HepG2 (cell line): Measurements from ENCODE around the gene RIMBP2. TPM values are rescaled to one million over a fixed set of nuclear protein-coding genes. Genes with fewer than 3 reads are reported as not detected.

ENCODE experiments used
- ARNTL ChIP-seq: sonication (generic); formaldehyde crosslinking; IDR thresholded peaks from 2 replicates; pipeline ENCODE4 v1.4.0; 2020; ENCODE audit warnings: mild to moderate bottlenecking, missing genetic modification reagents
- CAMTA2 ChIP-seq: sonication (generic); formaldehyde crosslinking; IDR thresholded peaks from 2 replicates; pipeline ENCODE4 v1.4.0; 2020; ENCODE audit warnings: mild to moderate bottlenecking, missing genetic modification reagents, borderline replicate concordance
- CREB3 ChIP-seq: sonication (generic); formaldehyde crosslinking; IDR thresholded peaks from 2 replicates; pipeline ENCODE4 v1.5.0; 2020; ENCODE audit warnings: missing genetic modification reagents
- FOXC1 ChIP-seq: sonication (generic); formaldehyde crosslinking; IDR thresholded peaks from 2 replicates; pipeline ENCODE4 v1.8.0; 2022; ENCODE audit warnings: mild to moderate bottlenecking, missing genetic modification reagents, borderline replicate concordance
- MXI1 ChIP-seq: IDR thresholded peaks from 3 replicates; pipeline ENCODE4 v1.6.1; 2012; ENCODE audit warnings: low read depth, low read length, inconsistent platforms, borderline replicate concordance
- NFAT5 ChIP-seq: sonication (generic); formaldehyde crosslinking; IDR thresholded peaks from 2 replicates; pipeline ENCODE4 v1.4.0; 2020; ENCODE audit warnings: missing genetic modification reagents
- PHF21A ChIP-seq: sonication (generic); formaldehyde crosslinking; IDR thresholded peaks from 2 replicates; pipeline ENCODE4 v1.5.0; 2020; ENCODE audit warnings: mild to moderate bottlenecking, missing genetic modification reagents
- PRMT3 ChIP-seq: sonication (generic); formaldehyde crosslinking; IDR thresholded peaks from 2 replicates; pipeline ENCODE4 v1.8.1; 2022; ENCODE audit warnings: low read depth, mild to moderate bottlenecking, moderate library complexity, missing genetic modification reagents, borderline replicate concordance
- RARA ChIP-seq: IDR thresholded peaks from 2 replicates; pipeline ENCODE4 v1.6.1; 2016; ENCODE audit warnings: missing genetic modification reagents, missing compliant biosample characterization
- SIN3B ChIP-seq: fragments of 150-350 bp; IDR thresholded peaks from 2 replicates; pipeline ENCODE4 v1.6.1; 2014; ENCODE audit warnings: low read length
- ZNF256 ChIP-seq: sonication (generic); formaldehyde crosslinking; conservative IDR thresholded peaks from 2 replicates; pipeline ENCODE4 v1.4.0; 2020; ENCODE audit warnings: missing genetic modification reagents
- ZNF512B ChIP-seq: sonication (generic); formaldehyde crosslinking; IDR thresholded peaks from 2 replicates; pipeline ENCODE4 v1.5.1; 2020; ENCODE audit warnings: missing genetic modification reagents, mild to moderate bottlenecking, borderline replicate concordance
- ZNF703 ChIP-seq: sonication (generic); formaldehyde crosslinking; IDR thresholded peaks from 2 replicates; pipeline ENCODE4 v1.5.1; 2020; ENCODE audit warnings: missing genetic modification reagents, mild to moderate bottlenecking, moderate library complexity, borderline replicate concordance
- ZNF740 ChIP-seq: sonication (generic); formaldehyde crosslinking; IDR thresholded peaks from 2 replicates; pipeline ENCODE4 v1.4.0; 2020; ENCODE audit warnings: missing genetic modification reagents
- polyA plus RNA-seq, 8 experiments: library from polyadenylated mRNA; depleted of rRNA in 3 of 8; stranded (reverse) in 7 of 8; unstranded in 1 of 8; fragments of >200 nt; fragmentation: Illumina TruSeq in 4 of 8; extraction: Trizol in 4 of 8; gene quantifications; 2 replicates each; pipeline versions ENCODE4 v1.2.1 to v1.2.3, GENCODE V29; 2011 to 2016; ENCODE audit warnings: low read depth in 4 of 8, missing spikeins in 1 of 8, mixed read lengths in 1 of 8; ENCODE audit not compliant: insufficient read depth in 1 of 8
- total RNA-seq, 5 experiments: library from RNA; depleted of rRNA; stranded (reverse); fragments of >200 nt; fragmentation: Illumina TruSeq; extraction: Trizol; gene quantifications; 2 replicates each; pipeline ENCODE4 v1.2.3, GENCODE V29; 2016; ENCODE audit warnings: low read depth in 1 of 5

Gene RIMBP2
- total and polyA plus RNA-seq, 2 of the 13 experiments (the other 11 are each of a cell fraction or from before 2014, with no cell fraction given): 0.03 TPM; not detected in 1

- TF ChIP-seq NFAT5 (CRISPR knock-in tag) (no peak), CAMTA2 (CRISPR knock-in tag) (no peak), FOXC1 (CRISPR knock-in tag) (no peak), ZNF703 (CRISPR knock-in tag) (no peak), MXI1 (no peak), ZNF256 (CRISPR knock-in tag) (no peak), ZNF512B (CRISPR knock-in tag) (no peak), SIN3B (no peak), RARA (CRISPR knock-in tag) (no peak), ZNF740 (CRISPR knock-in tag) (no peak), ARNTL (CRISPR knock-in tag) (no peak), PRMT3 (CRISPR knock-in tag) (no peak), PHF21A (no peak), CREB3 (CRISPR knock-in tag) (no peak)
These were observed 214.3 kb downstream of the RIMBP2 start (continued) for GRCh38 chr12:130501821-130502220.
